Measurements from ENCODE around the gene NCK2.
"Not testable (repeated sequence)": the region's sequence is repeated elsewhere in the genome, so short reads cannot be mapped to it uniquely, and the experiment has no call there.

The NCK2 gene

GRCh38 chr2:105894327-105894944, 149.7 kb downstream of the NCK2 start:
- DNase-seq (ENCODE audit: low read depth): no peak

DNA sequence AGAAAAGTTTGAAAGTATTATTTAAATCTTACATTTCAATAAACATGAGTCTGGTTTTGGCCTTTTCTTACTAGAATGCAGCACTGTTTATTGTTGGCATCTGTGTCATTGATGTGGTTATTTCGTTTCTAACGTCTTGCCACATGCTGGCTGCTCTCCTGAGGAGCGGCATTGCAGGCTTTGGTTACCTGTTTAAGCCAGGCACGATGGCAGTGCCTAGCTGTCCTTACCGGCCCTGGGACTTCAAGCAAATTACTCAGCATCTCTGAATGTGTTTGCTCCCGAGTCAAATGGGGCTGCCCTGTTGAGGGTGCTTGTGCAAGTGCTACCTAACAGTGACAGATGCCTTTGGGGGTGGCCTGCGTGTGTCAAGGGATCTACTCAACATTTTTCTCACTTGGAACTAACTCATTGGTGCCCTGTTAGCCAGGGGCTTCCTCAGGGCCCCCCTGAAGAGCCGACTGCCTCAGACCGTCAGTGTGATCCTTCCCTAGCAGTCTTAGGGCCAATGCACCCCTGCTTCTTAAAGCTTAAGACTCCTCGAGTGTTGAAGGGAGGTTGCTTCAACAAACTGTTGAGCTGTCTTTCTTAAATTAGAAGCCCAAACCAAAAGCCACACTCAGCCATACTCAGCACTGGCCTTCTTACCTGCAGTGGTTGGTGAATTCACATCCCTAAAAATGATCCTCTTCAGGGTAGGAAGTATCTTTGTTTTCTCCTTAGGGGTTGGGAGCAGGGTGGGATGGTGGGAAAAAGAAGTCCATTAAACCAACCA, 151.5 kb downstream of the NCK2 start:
- DNase-seq (ENCODE audit: low read depth): no peak

DNA sequence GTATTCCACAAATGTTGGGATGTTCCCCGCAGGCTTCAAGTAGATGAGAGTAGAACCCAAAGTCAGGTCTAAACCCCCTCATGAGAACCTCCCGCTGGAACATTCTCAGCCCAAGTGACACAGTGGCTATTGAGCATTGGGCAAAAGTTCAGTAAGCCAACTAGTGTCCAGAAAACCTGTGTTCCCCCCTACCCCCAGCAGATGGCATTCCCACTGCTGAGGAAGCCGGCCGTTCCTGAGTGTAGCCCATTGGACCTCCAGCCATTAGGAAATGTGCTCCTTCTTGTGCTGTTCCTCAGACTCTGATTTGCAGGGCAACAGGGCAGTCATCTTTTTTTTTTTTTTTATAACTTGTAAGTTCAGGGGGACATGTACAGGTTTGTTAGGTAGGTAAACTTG, 152.1 kb downstream of the NCK2 start:
- no peak for DNase-seq (ENCODE audit: low read depth)

DNA sequence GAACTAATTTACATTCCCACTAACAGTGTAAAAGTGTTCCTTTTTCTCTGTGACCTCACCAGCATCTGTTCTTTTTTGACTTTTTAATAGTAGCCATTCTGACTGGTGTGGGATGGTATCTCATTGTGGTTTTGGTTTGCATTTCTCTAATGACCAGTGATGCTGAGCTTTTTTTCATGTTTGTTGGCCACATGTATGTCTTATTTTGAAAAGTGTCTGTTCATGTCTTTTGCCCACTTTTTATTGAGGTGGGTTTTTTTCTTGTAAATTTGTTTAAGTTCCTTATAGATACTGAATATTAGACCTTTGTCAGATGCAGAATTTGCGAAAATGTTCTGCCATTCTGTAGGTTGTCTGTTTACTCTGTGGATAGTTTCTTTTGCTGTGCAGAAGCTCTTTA, 153.0 kb downstream of the NCK2 start:
- DNase-seq (ENCODE audit: low read depth): not testable (repeated sequence)

- no peak for DNase-seq (ENCODE audit: low read depth)
Observed at GRCh38 chr2:105903051-105903674, 158.5 kb downstream of the NCK2 start.

- no peak for DNase-seq (ENCODE audit: low read depth)
Observed at GRCh38 chr2:105904938-105905337, 160.2 kb downstream of the NCK2 start.

DNA sequence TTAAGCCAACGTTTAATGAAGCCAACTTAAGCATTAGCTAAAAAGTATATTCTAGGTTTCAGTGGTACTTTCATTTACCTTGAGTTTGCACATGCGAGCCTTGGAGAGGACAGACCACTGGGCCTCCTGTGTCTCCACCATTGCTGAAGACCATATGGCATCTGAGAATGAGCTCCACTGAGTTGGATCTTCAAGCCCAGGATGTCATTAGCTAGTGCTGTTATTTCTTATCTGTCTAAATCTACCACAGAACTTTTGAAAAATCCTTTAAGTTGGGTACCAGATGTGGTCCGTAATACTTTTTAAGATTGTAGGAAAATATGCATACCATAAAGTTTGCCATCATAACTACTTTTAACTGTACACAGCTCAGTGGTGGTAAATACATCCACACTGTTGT, 161.8 kb downstream of the NCK2 start:
- DNase-seq (ENCODE audit: low read depth): no peak

GRCh38 chr2:105907184-105907583, 162.5 kb downstream of the NCK2 start:
- DNase-seq (ENCODE audit: low read depth): no peak

DNA sequence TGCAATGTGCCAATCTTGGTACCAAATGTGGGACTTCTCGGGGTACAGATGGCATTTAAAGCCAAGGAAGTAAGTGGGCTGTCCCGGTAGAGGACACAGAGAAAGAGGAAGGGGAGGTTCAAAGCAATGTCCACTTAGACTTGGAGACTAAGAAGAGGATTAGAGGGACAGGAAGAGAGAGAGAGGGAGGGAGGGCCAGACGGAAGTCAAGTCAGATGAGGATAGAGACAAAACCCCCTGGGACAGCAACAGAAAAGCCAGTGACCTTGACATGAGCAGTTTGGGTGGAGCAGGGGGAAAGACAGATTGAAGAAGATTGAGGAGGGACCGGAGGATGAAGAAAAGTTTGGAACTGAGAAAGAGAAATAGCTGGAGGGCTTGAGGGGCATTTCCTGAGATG, 164.5 kb downstream of the NCK2 start:
- no peak for DNase-seq (ENCODE audit: low read depth)

DNA sequence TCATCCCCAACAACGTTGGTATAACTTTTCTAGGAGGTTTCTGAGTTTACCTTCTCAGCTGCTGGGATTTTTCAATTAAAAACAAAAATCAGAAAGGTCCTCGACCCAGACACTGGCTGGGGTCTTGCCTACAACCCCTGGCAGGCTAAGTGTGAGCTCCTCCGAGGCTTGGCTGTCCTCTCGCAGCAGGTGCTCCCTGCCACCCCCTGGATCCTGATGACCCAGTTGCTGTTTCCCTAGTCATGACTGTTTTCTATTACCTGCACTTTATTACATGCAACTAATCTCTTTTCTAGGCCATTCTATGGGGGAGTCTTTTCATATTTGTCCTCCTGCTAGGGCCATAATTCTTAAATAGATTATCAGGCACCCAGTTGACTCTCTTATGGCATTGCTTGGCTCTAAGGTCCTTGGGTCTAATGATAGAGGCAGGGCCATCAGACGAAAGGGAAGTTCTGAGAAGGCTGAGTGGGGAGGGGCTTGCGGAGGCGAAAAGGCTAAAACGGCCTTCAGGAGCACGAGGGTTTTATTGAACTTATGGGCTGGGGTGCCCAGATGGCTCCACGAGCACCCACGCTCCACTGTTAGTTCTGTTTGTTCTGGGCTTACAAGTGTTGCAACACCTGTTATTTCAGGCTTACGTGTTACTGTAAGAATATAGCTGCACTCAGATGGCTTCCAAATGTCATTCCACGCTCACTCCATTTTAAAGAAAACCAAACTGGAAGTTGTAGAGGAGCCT, 166.0 kb downstream of the NCK2 start:
- no peak for DNase-seq (ENCODE audit: low read depth)

- no peak for DNase-seq (ENCODE audit: low read depth)
Observed at GRCh38 chr2:105911425-105911824, 166.7 kb downstream of the NCK2 start.

DNA sequence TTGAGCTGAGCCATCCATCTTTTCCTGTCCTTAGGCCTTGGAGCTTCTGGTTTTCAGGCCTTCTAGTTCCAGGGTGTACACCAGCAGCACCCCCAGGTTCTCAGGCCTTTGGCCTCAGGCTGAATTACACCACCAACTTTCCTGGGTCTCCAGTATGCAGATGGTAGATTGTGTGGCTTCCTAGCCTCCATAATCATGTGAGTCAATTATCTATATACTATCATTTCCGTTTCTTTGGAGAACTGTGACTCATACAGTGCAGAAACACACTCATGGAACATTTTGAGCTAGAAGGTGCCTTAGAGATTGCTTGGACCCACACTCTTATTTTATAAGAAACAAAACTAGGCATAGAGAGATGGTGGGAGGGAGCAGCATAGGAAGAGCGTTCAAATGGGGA, 167.4 kb downstream of the NCK2 start:
- no peak for DNase-seq (ENCODE audit: low read depth)

DNA sequence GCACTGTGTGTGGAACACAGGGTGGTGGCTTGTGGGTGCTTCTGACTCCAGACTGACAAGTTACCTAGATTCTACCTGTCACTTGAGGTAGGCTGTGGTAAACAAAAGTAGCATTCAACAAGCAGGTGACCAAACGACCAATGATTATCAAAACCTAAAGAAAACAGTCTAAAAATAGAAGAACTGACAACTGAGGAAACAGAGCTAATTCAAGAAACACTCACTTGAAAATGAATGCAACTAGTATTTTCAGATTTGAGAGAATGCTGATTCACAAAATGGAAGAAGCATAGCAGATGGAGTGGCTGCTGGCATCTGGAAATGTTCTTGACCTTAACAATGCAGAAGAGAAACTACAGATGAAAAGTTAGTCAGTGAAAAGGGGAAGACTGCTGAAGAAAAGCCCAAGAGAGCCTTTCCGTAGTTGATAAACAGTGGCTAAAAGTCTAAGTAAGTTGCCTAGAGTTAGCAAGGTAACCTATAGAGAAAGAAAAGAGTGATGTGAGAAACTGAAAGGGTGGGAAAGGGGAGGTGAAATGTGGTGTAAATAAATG, 170.4 kb downstream of the NCK2 start:
- DNase-seq (ENCODE audit: low read depth): no peak

GRCh38 chr2:105917226-105917625, 172.5 kb downstream of the NCK2 start:
- no peak for DNase-seq (ENCODE audit: low read depth)

- DNase-seq (ENCODE audit: low read depth): no peak
Observed at GRCh38 chr2:105917688-105918087, 173.0 kb downstream of the NCK2 start.

DNA sequence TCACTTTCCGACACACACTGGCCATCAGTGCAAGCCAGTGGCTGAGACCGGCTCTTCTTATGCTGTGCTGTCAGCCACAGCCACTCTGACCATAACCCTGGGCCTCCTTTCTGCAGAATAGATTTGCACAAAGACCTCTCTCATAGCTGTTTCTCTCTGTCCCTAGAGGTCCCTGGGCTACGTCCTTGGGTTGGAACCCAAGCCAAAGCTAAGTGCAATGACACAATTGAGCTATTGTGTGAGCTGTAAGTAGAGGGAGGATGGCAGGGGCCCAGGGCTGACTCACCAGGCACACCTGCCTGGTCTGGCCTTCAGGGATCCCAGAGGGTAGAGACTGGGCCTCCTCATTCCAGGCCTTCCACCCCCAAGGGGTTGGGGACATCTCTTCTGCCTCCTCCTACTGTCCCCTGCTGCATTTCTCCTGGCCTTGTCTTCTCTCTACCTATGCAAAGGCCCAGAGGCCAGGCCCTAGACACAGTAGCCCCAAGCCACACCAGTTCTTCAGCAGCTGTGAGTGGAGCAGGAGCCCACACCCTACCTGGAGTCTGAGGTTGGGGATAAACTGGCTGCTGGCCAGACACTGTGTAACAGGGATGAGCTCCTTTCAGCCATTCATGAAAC, 174.6 kb downstream of the NCK2 start:
- DNase-seq (ENCODE audit: low read depth): no peak

DNA sequence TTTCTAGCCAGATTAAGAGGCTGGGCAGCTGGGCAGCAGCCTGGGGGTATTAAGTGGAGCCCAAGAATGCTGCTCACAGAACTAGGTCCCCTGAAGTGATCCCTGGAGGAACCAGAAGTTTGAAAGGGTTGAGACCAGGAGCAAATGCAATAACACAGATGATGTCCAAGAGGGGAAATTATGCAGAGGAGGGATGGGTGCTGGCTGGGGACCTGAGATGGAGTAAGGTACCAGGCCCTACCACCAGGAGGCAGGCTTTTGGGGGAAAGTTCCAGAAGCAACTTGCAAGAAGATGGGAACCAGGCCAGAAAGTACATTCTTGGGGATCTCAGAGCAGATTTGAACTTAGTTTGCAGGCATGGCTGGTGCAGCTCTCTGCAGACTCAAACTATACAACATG, 175.1 kb downstream of the NCK2 start:
- DNase-seq (ENCODE audit: low read depth): no peak

DNA sequence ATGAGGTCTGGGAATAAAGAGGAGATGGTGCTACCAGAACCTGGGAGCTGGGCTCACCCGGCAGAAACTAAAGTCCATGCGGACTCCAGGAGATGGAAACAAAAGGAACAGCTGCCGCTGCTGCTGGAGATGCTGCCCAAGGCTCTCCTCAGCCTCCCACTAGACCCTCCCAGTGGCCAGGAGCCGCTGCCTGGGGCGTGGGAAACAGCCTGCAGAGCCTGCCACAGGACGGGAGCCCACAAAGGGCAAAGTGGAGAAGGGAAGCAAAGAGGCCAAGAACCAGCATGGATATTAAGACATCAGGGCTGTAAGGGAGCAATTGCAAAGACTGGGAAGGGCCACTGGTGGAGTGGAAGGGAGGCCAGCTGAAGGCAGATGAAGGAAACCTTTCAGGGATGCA, 179.6 kb downstream of the NCK2 start:
- DNase-seq (ENCODE audit: low read depth): no peak

DNA sequence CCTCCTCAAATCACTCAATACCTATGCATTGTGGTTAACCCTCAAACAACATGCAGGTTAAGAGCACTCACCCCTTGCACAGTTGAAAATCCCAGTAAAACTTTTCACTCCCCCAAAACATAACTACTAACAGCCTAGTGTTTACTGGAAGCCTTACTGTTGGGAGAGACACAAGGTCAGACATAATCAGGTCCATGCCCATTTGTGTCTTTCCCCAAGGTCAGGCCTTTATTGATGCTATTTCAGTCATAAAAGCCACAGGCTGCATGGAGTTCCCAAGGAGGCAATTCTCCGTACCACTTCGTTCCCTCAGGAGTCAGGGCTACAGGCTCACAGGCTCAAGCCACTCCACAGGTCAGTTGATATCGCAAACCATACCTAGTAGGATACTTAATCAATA, 180.2 kb downstream of the NCK2 start:
- no peak for DNase-seq (ENCODE audit: low read depth)

GRCh38 chr2:105925390-105925789, 180.7 kb downstream of the NCK2 start:
- DNase-seq (ENCODE audit: low read depth): no peak

- DNase-seq (ENCODE audit: low read depth): no peak
Observed at GRCh38 chr2:105926960-105927678, 182.4 kb downstream of the NCK2 start.

Measured in HS-5 (cell line).